Fibroblast of villous mesenchyme (primary cell): ENCODE data around the gene ADAMTS9. TPM values are rescaled to one million over a fixed set of nuclear protein-coding genes. Genes with fewer than 3 reads are reported as not detected.
A peak's percentile ranks its signal among the peaks of the same experiment; 100 is the strongest.

ENCODE experiments used
- DNase-seq: peaks from one replicate; pipeline ENCODE4 v3.0.0-alpha.2; 2010; ENCODE audit warnings: low read depth
- H3K4me3 ChIP-seq: 2 replicates; pipeline ENCODE4 v1.5.1; 2011; ENCODE audit warnings: low read depth, mild to moderate bottlenecking, low read length
- total RNA-seq: library from RNA; depleted of rRNA; stranded (reverse); fragments of >200 nt; gene quantifications from 2 replicates; pipeline ENCODE4 v1.2.3, GENCODE V29; 2012
- TF ChIP-seq, protein P1 (sequence below): IDR thresholded peaks from 2 replicates; pipeline ENCODE4 v1.5.1; 2012; ENCODE audit warnings: low read depth, mild to moderate bottlenecking, low read length; ENCODE audit not compliant: insufficient read depth

The ADAMTS9 gene
- total RNA-seq, 1 donor, result 1.7 TPM

GRCh38 chr3:64648927-64649906 is 38.6 kb downstream of the ADAMTS9 start:
- TF ChIP-seq, protein P1, sequence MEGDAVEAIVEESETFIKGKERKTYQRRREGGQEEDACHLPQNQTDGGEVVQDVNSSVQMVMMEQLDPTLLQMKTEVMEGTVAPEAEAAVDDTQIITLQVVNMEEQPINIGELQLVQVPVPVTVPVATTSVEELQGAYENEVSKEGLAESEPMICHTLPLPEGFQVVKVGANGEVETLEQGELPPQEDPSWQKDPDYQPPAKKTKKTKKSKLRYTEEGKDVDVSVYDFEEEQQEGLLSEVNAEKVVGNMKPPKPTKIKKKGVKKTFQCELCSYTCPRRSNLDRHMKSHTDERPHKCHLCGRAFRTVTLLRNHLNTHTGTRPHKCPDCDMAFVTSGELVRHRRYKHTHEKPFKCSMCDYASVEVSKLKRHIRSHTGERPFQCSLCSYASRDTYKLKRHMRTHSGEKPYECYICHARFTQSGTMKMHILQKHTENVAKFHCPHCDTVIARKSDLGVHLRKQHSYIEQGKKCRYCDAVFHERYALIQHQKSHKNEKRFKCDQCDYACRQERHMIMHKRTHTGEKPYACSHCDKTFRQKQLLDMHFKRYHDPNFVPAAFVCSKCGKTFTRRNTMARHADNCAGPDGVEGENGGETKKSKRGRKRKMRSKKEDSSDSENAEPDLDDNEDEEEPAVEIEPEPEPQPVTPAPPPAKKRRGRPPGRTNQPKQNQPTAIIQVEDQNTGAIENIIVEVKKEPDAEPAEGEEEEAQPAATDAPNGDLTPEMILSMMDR, result no peak
- no peak for DNase-seq

GRCh38 chr3:64647825-64648224 is 40.0 kb downstream of the ADAMTS9 start:
- TF ChIP-seq, protein P1, result no peak
- no peak overlapping the region for H3K4me3 ChIP-seq
- DNase-seq, result no peak

More at GRCh38 chr3:64648927-64649906, 38.6 kb downstream of the ADAMTS9 start:
- H3K4me3 ChIP-seq, result no peak overlapping the region

GRCh38 chr3:64645243-64645642 is 42.6 kb downstream of the ADAMTS9 start:
- H3K4me3 ChIP-seq, result no peak overlapping the region
- DNase-seq, result peak; percentile 36
- TF ChIP-seq, protein P1, result no peak

DNA sequence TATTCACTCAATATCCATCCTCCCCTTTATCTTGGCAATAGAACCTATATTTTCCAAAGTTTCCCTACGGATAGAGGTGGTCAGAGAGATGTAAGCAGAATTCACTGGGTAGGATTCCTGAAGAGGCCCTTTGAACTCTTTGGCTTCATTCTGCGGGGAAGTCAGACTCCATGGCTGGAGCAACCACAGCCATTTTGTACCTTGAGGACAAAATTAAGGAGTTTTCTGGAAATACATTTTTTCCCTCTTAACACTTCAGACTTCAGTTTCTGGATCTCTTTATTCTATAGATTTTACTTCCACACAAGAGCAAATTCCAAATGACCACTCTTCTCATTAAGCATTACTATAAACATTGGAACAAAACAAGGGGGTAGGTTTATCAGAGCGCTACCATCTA is 43.3 kb downstream of the ADAMTS9 start:
- DNase-seq, result no peak
- TF ChIP-seq, protein P1, result no peak
- H3K4me3 ChIP-seq, result no peak overlapping the region

DNA sequence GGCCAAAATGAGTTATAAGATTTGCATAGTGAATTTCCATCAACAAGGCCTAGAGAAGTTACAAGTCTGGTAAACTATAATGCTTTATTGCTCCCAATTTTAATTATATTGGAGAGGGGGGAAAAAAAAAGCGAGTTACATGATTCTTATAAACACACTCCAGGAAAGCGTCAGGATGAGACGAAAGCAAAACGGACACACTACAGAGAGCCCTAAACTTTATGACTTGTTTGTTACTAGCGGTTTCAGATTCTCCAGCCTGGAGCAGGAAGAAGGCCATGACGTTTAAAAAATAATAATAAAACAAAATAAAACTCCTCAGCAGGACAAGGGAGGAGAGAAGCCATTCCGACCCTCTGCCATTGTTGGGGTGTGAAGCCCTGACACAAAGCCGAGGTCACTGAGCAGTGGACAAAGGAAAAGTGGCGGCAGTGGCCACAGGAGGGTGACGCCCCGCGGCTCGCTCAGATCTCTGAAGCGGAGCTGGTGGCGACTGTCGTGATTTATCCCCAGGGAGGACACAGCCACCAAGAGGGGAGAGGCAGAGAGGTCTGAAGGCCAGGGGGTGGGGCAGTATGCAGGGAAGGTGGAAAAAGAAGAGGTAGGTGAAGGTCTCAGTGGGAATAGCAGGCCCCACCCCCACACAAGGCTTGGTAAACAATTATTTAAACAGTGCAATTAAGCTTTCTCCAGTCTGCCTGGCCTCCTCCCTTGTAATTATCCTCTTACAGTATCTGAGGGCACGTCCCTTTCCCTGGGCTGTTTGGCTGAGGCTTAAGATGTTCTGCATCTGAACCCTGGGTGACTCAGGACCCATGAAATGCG is 45.3 kb downstream of the ADAMTS9 start:
- DNase-seq, result peak; percentile 86
- peak overlapping the region; percentile 21 for H3K4me3 ChIP-seq
- TF ChIP-seq, protein P1, result no peak

- no peak overlapping the region for H3K4me3 ChIP-seq
- TF ChIP-seq, protein P1, result no peak
- no peak for DNase-seq
These were observed 48.8 kb downstream of the ADAMTS9 start for GRCh38 chr3:64638981-64639481.
